HG03139 (cell line): ENCODE results near the gene RUNX3.
"Not testable (repeated sequence)": the region's sequence is repeated elsewhere in the genome, so short reads cannot be mapped to it uniquely, and the experiment has no call there.

Source experiments
- ATAC-seq: cut with Tn5 transposase; IDR thresholded peaks from one replicate; pipeline ENCODE4 v1.9.1; 2021; ENCODE audit not compliant: unreplicated experiment

RUNX3 gene

DNA sequence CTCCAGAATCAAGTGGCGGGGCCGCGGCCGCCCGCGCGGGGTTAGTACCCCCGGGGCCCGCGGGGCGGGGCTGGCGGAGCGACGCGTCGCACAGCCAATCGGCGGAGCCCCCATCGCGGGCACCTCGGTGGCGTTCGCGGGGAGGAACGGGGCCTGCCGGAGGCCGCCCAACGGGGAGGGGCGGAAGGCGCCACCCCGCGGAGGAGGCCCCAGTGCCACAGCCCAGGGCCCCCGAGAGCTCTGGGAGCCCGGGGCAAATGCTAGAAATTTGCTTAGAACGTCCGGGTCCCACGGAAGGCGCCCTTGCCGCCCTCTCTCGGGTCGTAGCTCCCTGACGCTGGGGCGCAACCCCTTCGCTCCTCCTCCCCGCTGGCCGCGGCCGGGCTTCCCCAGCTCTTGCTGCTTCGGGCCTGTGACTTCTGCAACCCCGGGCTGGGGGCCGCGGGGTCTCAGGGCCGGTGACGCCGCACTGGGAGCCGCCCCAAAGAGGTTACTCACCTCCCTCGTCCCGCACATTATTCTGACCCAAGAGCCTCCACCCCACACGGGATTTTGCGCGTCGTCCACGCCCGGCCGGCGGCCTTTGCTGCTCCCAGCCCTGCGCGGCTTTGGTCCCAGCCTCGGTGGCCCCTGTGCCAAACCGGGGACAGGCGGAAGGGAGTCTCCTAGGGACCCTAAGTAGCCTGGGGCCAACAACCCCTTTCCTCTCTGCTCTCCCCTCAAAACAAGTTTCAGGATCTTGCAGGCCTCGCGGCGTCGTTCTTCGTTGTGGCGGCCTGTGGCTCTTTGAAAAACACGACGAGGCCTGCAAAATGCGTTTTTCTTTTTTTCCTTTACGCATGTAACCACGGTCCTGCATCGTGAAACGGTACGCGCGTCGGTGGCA is at the start of gene RUNX3:
TSS of gene RUNX3 (minus strand) at position 17 of the 886 bp plus-strand sequence. CDS start 408 bp downstream, outside the sequence.
- ATAC-seq, result peak; percentile 69

GRCh38 chr1:24979232-24979631 is 49.2 kb upstream of the RUNX3 start:
- ATAC-seq, result not testable (repeated sequence)

- no peak for ATAC-seq
Measured at GRCh38 chr1:24978383-24979032, 48.4 kb upstream of the RUNX3 start.

GRCh38 chr1:24975391-24975790 is 45.3 kb upstream of the RUNX3 start:
- ATAC-seq, result no peak

DNA sequence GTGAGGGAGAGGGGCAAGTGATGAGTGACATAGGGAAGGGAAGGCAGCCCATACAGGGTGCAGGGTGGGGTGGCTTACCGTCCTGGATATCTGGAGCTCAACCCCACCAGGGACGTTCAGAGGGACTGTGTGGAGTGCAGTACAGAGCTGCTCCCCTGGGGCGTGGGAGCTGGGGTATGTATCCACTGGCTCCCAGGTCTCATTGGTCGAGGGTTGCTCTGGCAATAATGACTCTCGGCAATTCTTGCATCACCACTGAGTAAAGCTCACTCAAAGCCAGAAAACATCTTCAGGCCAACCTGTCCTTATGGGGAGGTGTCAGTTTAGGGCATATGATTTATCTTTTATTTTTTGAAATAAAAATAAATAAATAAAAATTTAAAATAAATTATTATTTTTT is 43.2 kb upstream of the RUNX3 start:
- no peak for ATAC-seq

GRCh38 chr1:24972915-24973242 is 42.8 kb upstream of the RUNX3 start:
- no peak for ATAC-seq

- no peak for ATAC-seq
Measured at GRCh38 chr1:24972221-24972914, 42.3 kb upstream of the RUNX3 start.

DNA sequence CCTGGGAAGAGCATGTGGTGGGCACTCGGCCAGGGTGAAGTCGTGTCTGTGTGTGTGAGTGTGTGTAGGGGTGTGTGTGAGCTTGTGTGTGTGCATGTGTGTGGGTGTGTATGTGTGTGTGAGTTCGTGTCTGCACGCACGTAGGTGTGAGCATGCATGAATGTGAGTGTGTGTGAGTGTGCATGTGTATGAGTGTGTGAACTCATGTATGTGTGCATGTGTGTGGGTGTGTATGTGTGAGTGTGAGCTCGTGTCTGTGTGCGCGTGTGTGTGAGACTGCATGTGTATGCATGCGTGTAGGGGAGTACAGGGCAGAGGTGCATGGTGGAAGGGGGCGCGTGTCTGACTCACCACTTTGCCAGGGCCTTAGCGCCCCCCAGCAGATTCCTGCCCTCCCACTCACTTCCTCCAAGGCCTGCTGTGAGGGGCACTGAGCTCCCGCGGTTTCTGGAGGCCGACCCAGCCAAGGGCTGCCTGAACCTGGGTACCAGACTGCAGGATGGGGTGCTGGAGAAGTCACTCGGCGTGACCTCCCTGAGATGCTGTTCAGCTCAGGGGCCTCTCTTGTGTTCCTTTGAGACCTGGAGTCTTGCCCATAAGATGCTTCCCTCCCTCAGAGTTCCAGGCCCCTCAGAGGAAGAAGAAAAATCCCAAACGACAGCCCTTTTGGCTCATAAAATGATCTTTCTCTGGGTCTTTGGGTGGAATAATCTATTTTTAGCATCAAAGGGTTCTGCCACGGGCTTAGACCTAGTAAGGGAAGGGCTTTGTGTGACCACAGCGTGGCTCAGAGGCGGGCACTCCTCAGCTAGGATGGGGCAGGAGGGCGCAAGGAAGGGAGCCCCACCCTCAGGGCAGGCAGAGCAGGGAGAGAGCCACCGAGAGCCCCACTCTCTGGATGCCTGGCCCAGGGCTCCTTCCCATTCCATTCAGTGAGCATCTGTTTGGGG is 41.1 kb upstream of the RUNX3 start:
- no peak for ATAC-seq

DNA sequence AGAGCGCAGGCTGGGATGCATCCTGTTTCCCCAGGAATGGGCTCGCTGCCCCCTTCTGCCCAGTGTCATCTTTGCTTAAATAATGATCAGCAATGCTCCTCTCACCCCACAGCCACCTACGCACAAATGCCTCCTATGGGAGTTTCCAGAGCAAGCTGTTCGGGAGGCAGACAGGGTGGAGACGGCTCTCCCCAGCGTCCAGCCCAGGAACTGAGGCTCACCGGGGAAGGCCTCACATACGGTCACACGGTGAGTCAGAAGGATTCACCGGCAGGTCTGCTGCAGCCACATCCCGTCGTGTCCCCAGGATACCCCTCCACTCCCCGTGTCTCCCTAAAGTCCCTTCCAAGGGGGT is 40.3 kb upstream of the RUNX3 start:
- ATAC-seq, result no peak

DNA sequence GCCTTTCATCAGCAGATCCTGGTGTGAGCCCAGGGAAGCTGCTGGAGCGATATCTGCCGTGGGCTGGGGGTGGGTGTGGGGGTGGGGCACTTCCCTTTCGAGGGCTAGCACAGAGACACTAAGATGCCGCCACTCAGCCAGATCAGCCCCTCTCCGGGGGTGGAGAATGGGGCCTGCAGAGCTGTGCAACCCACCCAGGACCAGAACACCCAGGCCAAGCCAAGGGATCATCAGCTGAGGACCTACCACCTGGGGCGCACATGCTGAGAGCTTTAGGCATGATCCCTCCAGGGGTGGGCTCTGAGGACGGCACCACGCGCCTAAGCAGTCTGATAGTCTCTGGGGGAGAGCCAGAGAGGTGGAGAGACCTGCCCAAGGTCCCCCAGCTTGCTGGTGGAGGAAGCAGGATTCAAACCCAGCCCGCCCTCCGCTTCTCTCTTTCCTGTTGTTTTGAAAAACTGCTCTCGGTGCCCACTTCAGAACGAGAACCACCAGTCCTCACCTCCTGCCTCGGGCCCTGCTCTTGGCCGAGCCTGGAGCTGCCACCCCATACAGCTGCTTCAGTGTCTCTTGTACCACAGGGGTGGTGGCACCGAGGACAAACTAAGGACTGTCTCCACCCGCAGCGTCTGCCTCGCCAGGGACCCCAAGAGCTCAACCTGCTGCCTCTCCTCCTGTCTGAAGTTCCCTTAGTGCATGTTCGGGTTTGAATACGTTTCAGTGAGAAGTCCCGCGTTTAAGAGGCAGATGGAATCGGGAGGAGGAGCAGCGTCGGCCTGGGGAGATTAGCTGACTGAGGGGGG is 39.7 kb upstream of the RUNX3 start:
- no peak for ATAC-seq

DNA sequence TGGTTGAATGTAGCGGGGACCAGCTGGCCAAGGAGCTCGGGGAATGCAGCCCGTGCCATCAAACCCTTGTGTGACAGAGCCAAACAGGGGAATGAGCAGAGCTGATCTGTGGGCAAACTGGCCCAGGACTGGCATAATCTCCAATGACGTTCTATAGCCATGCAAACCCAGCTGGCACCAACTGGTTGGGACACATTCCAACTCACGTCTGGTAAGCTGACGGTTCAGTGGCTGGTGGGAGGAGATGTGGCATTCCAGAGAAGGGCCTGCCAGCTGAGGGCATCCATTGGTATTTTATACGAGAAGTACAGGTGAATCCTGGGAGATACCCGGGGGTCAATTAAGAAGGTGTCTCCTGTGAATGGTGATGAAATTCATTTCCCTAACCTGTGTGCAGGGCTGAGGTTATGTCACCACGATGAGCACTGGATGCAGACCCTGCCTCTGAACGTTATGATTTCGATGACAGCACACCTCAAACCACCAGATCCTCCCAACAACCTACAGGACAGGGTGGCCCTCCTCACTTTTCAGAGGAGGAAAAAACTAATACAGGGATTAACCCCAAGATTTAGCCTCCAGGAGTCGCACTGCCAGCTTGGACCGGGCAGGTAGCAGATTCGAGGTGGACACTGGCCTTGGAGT is 39.0 kb upstream of the RUNX3 start:
- no peak for ATAC-seq

DNA sequence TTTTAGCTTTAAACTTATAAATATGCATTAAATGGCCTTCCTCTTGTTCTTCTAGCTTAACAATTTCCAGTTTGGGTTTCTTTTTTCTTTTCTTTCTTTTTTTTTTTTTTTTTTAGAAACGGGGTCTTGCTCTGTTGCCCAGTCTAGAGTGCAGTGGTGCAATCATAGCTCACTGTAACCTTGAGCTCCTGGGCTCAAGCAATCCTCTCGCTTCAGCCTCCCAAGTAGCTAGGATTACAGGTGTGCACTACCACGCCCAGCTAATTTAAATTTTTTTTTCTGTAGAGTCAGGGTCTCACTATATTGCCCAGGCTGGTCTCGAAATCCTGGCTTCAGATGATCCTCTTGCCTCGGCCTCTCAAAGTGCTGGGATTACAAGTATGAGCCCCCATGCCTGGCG is 37.9 kb upstream of the RUNX3 start:
- no peak for ATAC-seq

DNA sequence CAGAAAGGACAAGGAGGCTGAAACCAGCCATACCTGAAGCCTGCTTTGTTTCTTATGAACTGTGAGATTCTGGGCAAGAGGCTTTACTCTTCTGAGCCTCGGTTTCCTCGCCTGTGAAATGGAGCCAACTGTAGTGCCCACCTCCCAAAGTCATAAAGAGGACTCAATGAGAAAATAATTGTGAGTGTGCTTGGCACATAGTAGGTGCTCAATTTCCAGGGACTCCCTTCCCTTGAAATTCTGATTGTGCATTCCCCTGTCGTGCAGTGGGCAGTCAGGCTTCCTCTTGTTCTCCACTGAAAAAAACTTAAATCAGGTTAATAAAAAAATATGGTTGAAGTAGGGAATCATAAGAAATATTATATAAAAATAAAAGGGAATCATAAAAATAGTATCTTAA is 37.5 kb upstream of the RUNX3 start:
- no peak for ATAC-seq

DNA sequence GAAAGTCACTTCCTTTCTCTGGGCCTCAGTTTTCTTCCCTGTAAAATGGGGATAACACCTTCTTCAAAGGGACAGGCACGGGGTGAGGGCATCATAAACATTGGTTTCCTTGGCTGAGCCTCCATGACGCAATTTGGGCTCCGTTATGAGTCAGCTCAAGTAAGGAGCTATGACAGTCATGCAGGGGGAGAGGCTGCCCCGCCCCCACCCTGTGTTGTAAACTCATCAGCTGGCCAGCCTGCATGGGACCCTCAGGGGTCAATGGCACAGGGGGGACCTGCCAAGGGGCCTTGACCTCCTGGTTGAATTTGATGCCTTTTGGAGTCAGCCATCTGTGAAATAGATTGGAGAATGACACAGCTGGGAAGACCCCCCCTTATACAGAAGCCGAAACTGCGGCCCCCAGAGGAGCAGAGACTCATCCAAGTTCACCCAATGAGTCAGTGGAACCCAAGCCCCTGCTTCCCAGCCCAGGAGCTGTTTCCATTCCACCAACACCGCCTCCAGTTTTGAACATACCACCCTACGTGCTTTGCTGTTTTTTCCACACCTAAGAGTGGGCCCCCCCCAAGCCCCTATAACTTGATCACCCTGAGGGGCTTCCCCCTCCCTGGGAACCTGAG is 36.8 kb upstream of the RUNX3 start:
- ATAC-seq, result no peak

DNA sequence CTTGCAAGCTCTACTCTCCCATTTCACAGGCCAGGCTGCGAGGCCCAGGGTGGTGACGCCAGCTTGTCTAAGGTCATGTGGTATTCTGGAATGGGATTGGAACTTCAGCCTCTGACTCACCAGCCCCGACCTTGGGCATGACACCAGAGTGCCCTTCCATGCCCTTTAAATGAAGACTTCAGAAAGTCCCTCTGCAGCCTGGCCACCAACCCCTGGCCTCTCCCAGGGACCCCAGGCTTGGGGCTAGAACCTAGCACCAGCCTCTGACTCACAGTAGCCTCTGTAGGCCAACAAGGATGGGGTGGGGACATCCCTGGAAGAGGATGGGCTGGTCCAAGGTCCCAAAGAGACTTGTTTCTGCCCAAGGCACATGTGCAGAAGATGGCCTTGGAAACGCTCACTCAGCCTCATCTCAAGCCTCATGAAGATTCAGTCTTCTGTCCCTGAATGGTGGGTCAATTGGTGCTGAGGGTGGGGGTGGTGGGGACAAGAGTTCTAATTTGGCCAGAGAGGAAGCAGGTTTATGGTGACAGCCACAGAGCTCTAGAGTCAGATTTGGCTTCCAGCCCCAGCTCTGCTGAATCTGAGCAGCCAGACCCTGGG is 36.1 kb upstream of the RUNX3 start:
- ATAC-seq, result no peak

DNA sequence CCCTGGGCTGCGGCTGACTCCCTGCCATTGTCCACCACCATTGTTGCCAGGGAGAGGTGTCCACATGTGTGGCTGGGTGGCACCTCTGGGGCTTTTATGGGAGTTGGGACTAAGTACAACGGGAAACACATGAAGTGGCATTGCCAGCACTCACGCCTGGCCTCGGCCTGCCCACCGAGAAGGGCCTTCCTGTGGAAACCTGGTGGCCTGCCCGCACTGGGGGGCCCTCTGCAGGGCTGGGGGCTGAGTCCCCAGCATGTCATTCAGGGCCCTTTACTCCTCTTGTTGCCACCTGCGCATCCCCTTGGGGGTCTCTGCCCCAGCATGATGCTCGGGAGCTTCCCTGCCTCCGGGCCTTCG is 35.5 kb upstream of the RUNX3 start:
- ATAC-seq, result no peak

DNA sequence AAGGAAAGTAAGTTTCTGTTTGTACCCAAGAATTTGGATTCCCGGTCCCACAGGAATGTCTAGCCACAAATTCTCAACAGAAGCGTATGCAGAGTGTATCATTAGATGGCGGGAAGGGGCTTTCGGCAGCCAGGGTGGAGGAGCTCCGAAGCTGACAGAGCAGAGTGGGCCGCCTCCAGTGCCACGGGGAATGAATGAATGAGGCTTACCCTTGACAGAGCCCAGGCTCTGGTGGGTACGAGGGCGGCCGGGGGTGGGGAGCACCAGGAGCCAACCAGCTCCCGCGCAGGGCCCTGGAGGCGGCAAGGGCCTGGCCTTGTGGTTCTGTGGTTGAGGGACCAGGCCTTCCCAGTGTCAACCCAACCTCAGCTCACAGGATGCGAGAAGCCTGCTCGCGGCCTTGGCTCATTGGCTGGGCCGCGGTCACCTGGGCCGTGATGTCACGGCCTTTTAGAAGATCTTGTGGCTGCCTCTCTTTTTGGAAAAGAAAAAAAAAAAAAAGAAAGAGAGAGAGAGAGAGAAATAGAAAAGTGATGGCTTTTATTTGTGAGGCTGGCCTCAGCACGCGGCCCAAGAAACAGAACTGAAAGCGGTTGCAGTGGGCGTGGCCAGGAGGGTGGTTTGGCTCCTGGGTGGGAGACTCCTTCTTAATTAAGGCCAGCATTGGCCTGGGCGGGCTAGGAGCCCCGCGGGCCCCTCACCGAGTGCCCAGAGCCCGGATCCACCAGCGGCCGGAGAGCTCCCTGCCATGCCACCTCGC is 34.9 kb upstream of the RUNX3 start:
- ATAC-seq, result peak; percentile 75
